T-cell (primary cell): Measurements from ENCODE around the gene UBLCP1. TPM values are rescaled to one million over a fixed set of nuclear protein-coding genes. Genes with fewer than 3 reads are reported as not detected.
A peak's percentile ranks its signal among the peaks of the same experiment; 100 is the strongest.
"Not testable (repeated sequence)": the region's sequence is repeated elsewhere in the genome, so short reads cannot be mapped to it uniquely, and the experiment has no call there.

Source experiments
- ATAC-seq, 4 experiments: fragments of 200-7000 bp in 3 of 4; fragments of 150-1000 bp in 1 of 4; cut with Tn5 transposase; replicated peaks in 1 of 4; 1 replicate in 3 of 4; 2 replicates in 1 of 4; pipeline ENCODE4 v1.10.0; 2021; ENCODE audit warnings: moderate library complexity in 3 of 4, mild to moderate bottlenecking in 2 of 4, moderate number of reproducible peaks in 1 of 4
- CTCF ChIA-PET, 2 donors: fragments of 300-600 bp; sonication (Branson Sonifier 250); formaldehyde crosslinking; loops; one replicate each; lab custom pipeline; 2022; ENCODE audit warnings: antibody characterized with exemption in 2 of 2; lab: Charles Lee
- POLR2A ChIA-PET, 2 donors: fragments of 300-600 bp; sonication (Branson Sonifier 250); formaldehyde crosslinking; loops; one replicate each; lab custom pipeline; 2022; ENCODE audit warnings: antibody characterized with exemption in 2 of 2; lab: Charles Lee
- DNase-seq, 35 experiments: peaks; one replicate each; pipeline versions ENCODE4 v3.0.0 to v3.0.0-alpha.2; 2013 to 2023
- H3K27ac ChIP-seq: one replicate; pipeline ENCODE4 v1.5.1; 2013; ENCODE audit warnings: low read length
- H3K27me3 ChIP-seq, 2 experiments: replicated peaks in 1 of 2; 1 replicate in 1 of 2; 2 replicates in 1 of 2; pipeline versions ENCODE4 v1.6.1 to v1.7.0; 2013; ENCODE audit warnings: low read length in 1 of 2, mixed read lengths in 1 of 2; ENCODE audit not compliant: control insufficient read depth in 2 of 2, insufficient read depth in 2 of 2; ENCODE audit errors: extremely low read depth in 1 of 2
- H3K36me3 ChIP-seq, 2 donors: 1 replicate in 1 of 2; 2 replicates in 1 of 2; pipeline versions ENCODE4 v1.6.1 to v1.7.0; 2013; ENCODE audit warnings: low read length in 1 of 2; ENCODE audit not compliant: control insufficient read depth in 2 of 2, insufficient read depth in 1 of 2; ENCODE audit errors: extremely low read depth in 1 of 2
- H3K4me1 ChIP-seq, 2 experiments: 1 replicate in 1 of 2; 2 replicates in 1 of 2; pipeline versions ENCODE4 v1.6.1 to v1.7.0; 2013; ENCODE audit warnings: low read length in 2 of 2, mixed read lengths in 1 of 2; ENCODE audit not compliant: insufficient read depth in 2 of 2, control insufficient read depth in 1 of 2; ENCODE audit errors: extremely low read depth in 1 of 2
- H3K4me3 ChIP-seq, 2 donors: 1 replicate in 1 of 2; 2 replicates in 1 of 2; pipeline versions ENCODE4 v1.5.1 to v1.7.0; 2013; ENCODE audit warnings: mild to moderate bottlenecking in 2 of 2, low read length in 1 of 2, moderate library complexity in 1 of 2; ENCODE audit not compliant: control insufficient read depth in 1 of 2; ENCODE audit errors: extremely low read depth in 1 of 2
- H3K9me3 ChIP-seq: 2 replicates; pipeline ENCODE4 v1.7.0; 2013
- H3K27ac Mint-ChIP-seq, 2 donors: one replicate each; pipeline ENCODE4 v1.8.0; 2020 to 2021; ENCODE audit warnings: mild to moderate bottlenecking in 2 of 2, mixed read lengths in 2 of 2
- H3K27me3 Mint-ChIP-seq, 2 donors: one replicate each; pipeline ENCODE4 v1.8.0; 2021 to 2022; ENCODE audit warnings: mixed read lengths in 2 of 2
- H3K36me3 Mint-ChIP-seq: one replicate; pipeline ENCODE4 v1.8.0; 2021; ENCODE audit warnings: mixed read lengths
- H3K4me1 Mint-ChIP-seq, 3 donors: one replicate each; pipeline ENCODE4 v1.8.0; 2020 to 2022; ENCODE audit warnings: mixed read lengths in 3 of 3, mild to moderate bottlenecking in 1 of 3
- H3K4me3 Mint-ChIP-seq, 3 donors: one replicate each; pipeline ENCODE4 v1.8.0; 2020 to 2022; ENCODE audit warnings: mild to moderate bottlenecking in 3 of 3, mixed read lengths in 3 of 3, moderate library complexity in 3 of 3
- H3K9me3 Mint-ChIP-seq, 3 donors: one replicate each; pipeline ENCODE4 v1.8.0; 2020 to 2022; ENCODE audit warnings: mixed read lengths in 3 of 3
- WGBS: methylation state at CpG from one replicate; pipeline ENCODE4 v1.1.5; 2013; ENCODE audit warnings: missing lambda C conversion rate; ENCODE audit not compliant: insufficient coverage; 5-methylcytosine and 5-hydroxymethylcytosine counted together
- total RNA-seq, 35 experiments: library from RNA in 6 of 35; stranded (reverse) in 6 of 35; fragments of 120-200 nt in 1 of 35; gene quantifications; one replicate each; pipeline versions ENCODE4 v1.2.1 to v1.2.4 and lab custom pipeline; 2013 to 2026

Gene UBLCP1
- total RNA-seq, 5 donors from 2014 or later (not counting 1 experiment from before 2014, with no cell fraction given), result 22.3 to 29.4 (median 27.4) TPM

DNA sequence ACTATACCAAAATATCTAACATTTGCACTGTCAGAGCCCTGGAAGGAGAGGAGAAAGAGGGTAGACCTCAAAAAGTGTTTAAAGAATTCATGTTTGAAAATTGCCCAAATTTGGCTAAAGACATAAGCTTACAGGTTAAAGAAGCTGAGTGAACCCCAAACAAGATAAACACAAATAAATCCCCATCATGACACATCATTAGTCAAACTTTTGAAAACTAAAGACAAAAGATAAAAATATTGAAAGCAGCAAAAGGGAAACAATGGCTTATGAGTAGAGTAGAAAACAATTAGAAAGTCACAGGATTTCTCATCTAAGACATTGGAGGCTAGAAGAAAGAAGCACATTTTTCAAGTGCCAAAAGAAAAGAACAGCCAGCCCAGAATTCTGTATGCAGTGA is 6.1 kb upstream of the UBLCP1 start:
- Mint-ChIP-seq H3K36me3 (no peaks in the 10 kb centered on the region), H3K9me3 (no peaks in the 10 kb centered on the region), H3K27ac (no peak overlapping the region), H3K27me3 (no peaks in the 10 kb centered on the region), H3K4me1 (peaks cover 7 to 15% (median 10%) of the 10 kb centered on the region in 3 donors), H3K4me3 (no peak overlapping the region)
- CTCF ChIA-PET, result interaction anchor here in 1 of 2 donors (0.5 kb wide), 1 partner anchor 1206 kb away, joined by 5 read pairs; no protein-coding TSS in a partner anchor
- ATAC-seq, result no peak
- Histone ChIP-seq H3K27me3 (no peaks in the 10 kb centered on the region), H3K4me3 (no peak overlapping the region), H3K36me3 (no peaks in the 10 kb centered on the region), H3K4me1 (peaks cover 2 to 4% of the 10 kb centered on the region in 2 experiments), H3K27ac (no peak overlapping the region), H3K9me3 (no peaks in the 10 kb centered on the region)
- no peak for DNase-seq
- POLR2A ChIA-PET, result interaction anchor here (0.6 kb wide), 3 partner anchors 66 to 1401 kb away, joined by 3 to 8 read pairs (median 4); partner anchors contain the start of gene SLU7 (in 1 of the 2)

DNA sequence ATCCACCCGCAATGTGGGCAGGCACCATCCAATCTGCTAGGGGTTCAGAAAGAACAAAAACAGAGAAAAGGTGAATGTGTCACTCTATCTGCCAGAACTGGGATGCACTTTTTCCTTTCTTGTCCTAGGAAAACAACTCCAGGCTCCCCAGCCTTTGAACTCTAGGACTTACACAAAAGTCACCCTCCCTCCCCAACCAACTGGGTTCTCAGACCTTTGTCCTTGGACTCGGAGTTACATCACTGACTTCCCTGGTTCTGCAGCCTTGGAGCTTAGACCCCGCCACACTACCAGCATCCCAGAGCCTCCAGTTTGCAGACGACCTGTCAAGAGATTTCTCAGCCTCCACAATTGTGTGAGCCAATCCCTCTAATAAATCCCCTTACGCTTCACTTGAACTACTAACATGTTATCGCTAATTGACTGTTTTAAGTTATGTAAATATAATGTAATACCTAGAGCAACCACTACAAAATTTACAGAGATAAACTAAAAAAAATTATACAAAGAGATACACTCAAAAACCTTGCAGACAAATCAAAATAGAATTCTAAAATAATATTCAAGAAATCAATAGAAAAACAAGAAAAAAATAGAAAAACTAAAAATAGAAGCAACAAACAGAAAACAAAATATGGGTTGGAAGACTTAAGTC is 5.3 kb upstream of the UBLCP1 start:
- no peaks in the 10 kb centered on the region for H3K36me3 Mint-ChIP-seq
- Histone ChIP-seq H3K27me3 (no peaks in the 10 kb centered on the region), H3K36me3 (no peaks in the 10 kb centered on the region), H3K27ac (no peak overlapping the region), H3K4me3 (no peak overlapping the region), H3K4me1 (peaks cover 6 to 8% of the 10 kb centered on the region in 2 experiments), H3K9me3 (no peaks in the 10 kb centered on the region)
- H3K4me1 Mint-ChIP-seq, result peaks cover 14 to 22% (median 17%) of the 10 kb centered on the region in 3 donors
- no peak overlapping the region for H3K27ac Mint-ChIP-seq
- H3K27me3 Mint-ChIP-seq, result no peaks in the 10 kb centered on the region
- CTCF ChIA-PET, result interaction anchor here in 1 of 2 donors (0.5 kb wide), 1 partner anchor 1206 kb away, joined by 5 read pairs; no protein-coding TSS in a partner anchor
- no peaks in the 10 kb centered on the region for H3K9me3 Mint-ChIP-seq
- H3K4me3 Mint-ChIP-seq, result no peak overlapping the region
- POLR2A ChIA-PET, result interaction anchor here in 1 of 2 donors (0.6 kb wide), 2 partner anchors 67 to 1402 kb away, joined by 4 to 8 read pairs; no protein-coding TSS in a partner anchor
- 89% methylated on average over 4 of the region's 6 CpGs for WGBS
- no peak for DNase-seq
- no peak for ATAC-seq

DNA sequence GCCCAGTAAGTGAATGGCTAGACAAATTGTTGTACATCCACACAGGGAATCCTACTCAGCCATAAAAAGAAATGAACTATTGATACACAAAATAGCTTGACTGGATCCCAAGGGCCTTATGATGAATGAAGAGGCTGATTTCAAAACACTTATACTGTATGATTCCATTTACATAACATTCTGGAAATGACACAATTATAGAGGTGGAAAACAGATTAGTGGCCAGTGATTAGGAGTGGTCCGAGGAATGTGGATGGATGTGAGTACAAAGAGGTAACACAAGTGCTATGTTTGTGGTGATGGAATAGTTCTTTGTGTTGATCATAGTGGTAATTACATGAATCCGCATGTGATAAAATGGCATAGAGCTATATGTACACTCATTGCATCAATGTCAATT is 4.7 kb upstream of the UBLCP1 start:
- H3K27me3 ChIP-seq, result no peaks in the 10 kb centered on the region
- DNase-seq (no peak), ATAC-seq (no peak)
- H3K27ac ChIP-seq, result no peak overlapping the region
- peaks cover 6 to 10% of the 10 kb centered on the region in 2 experiments for H3K4me1 ChIP-seq
- Mint-ChIP-seq H3K27ac (no peak overlapping the region), H3K36me3 (no peaks in the 10 kb centered on the region), H3K4me1 (peaks cover 17 to 26% (median 20%) of the 10 kb centered on the region in 3 donors), H3K27me3 (no peaks in the 10 kb centered on the region), H3K4me3 (no peak overlapping the region), H3K9me3 (no peaks in the 10 kb centered on the region)
- no peaks in the 10 kb centered on the region for H3K9me3 ChIP-seq
- H3K36me3 ChIP-seq, result no peaks in the 10 kb centered on the region
- H3K4me3 ChIP-seq, result no peak overlapping the region
- CTCF ChIA-PET, result no interaction called here
- POLR2A ChIA-PET, result interaction anchor here in 1 of 2 donors (0.6 kb wide), 1 partner anchor 68 kb away, joined by 4 read pairs; no protein-coding TSS in a partner anchor
- WGBS, result no CpG with 5 or more reads among the region's 2 CpGs

- peaks cover 31 to 39% (median 34%) of the 10 kb centered on the region in 3 donors for H3K4me1 Mint-ChIP-seq
- H3K9me3 Mint-ChIP-seq, H3K36me3 ChIP-seq, POLR2A ChIA-PET, H3K27me3 ChIP-seq, H3K4me3 ChIP-seq, H3K9me3 ChIP-seq, H3K36me3 Mint-ChIP-seq, H3K27ac ChIP-seq, H3K4me3 Mint-ChIP-seq, H3K27me3 Mint-ChIP-seq, DNase-seq, ATAC-seq: not testable (repeated sequence)
- CTCF ChIA-PET, result interaction anchor here in 1 of 2 donors (1.6 kb wide), 1 partner anchor 103 kb away, joined by 5 read pairs; no protein-coding TSS in a partner anchor
- 80% methylated on average over 1 of the region's 4 CpGs for WGBS
- peak overlapping the region; percentile 0 to 60 for H3K27ac Mint-ChIP-seq
- peaks cover 6 to 13% of the 10 kb centered on the region in 2 experiments for H3K4me1 ChIP-seq
Measured at GRCh38 chr5:159260212-159260611, 2.9 kb upstream of the UBLCP1 start.

DNA sequence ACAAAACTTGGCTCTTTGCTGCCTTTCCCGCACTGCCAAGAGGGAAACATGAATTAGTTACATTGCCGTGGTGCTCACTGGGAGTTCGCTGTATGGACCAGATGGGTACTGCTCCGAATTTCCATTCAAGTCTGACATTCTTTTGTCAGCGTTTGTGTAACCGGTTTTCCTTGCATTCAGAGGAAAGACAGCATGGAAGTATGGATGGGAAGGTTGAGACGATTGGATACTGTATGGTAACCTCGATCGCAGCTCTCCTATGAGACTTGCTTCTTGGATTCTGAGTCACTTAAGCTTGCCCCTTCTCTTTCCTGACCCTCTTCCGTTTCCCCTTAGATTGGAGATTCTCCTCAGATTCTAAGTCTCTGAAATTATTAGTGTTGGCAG is 625 bp upstream of the UBLCP1 start:
- Mint-ChIP-seq H3K36me3 (peaks cover 18% of the 10 kb centered on the region), H3K9me3 (peaks cover 0 to 4% (median 0%) of the 10 kb centered on the region in 3 donors), H3K27ac (peak overlapping the region; percentile 99 to 100), H3K27me3 (no peaks in the 10 kb centered on the region), H3K4me3 (peak overlapping the region; percentile 93 to 99 (median 98)), H3K4me1 (peaks cover 43 to 50% (median 50%) of the 10 kb centered on the region in 3 donors)
- Histone ChIP-seq H3K27ac (peak overlapping the region; percentile 86), H3K4me1 (peaks cover 6 to 13% of the 10 kb centered on the region in 2 experiments), H3K27me3 (no peaks in the 10 kb centered on the region), H3K9me3 (no peaks in the 10 kb centered on the region), H3K4me3 (peak overlapping the region; percentile 82 to 99), H3K36me3 (no peaks in the 10 kb centered on the region)
- 29% methylated on average over 7 of the region's 10 CpGs for WGBS
- ChIA-PET POLR2A (interaction anchor here (0.5 to 1.5 kb wide), 5 partner anchors 16 to 671 kb away, joined by 3 to 16 read pairs (median 3); no protein-coding TSS in a partner anchor), CTCF (interaction anchor here (1.3 to 2.2 kb wide), 5 partner anchors 11 to 105 kb away, joined by 4 to 9 read pairs (median 5); no protein-coding TSS in a partner anchor)
- DNase-seq, result peak in 3 of 35 experiments; percentile 1 to 5 (median 4)
- peak; percentile 24 to 36 (median 32) for ATAC-seq

GRCh38 chr5:159263569-159263905 is 447 bp downstream of the UBLCP1 start:
- peaks cover 6 to 13% of the 10 kb centered on the region in 2 experiments for H3K4me1 ChIP-seq
- ChIA-PET CTCF (interaction anchor here in 1 of 2 donors (1.0 to 1.4 kb wide), 2 partner anchors 56 to 107 kb away, joined by 5 to 7 read pairs; no protein-coding TSS in a partner anchor), POLR2A (interaction anchor here in 1 of 2 donors (1.0 kb wide), 1 partner anchor 56 kb away, joined by 3 read pairs; no protein-coding TSS in a partner anchor)
- no peaks in the 10 kb centered on the region for H3K27me3 ChIP-seq
- H3K9me3 Mint-ChIP-seq, result peaks cover 0 to 4% (median 0%) of the 10 kb centered on the region in 3 donors
- peak overlapping the region; percentile 93 to 99 (median 98) for H3K4me3 Mint-ChIP-seq
- H3K36me3 ChIP-seq, result no peaks in the 10 kb centered on the region
- H3K9me3 ChIP-seq, result no peaks in the 10 kb centered on the region
- no peaks in the 10 kb centered on the region for H3K27me3 Mint-ChIP-seq
- WGBS, result 20% methylated on average over 1 of the region's 10 CpGs
- H3K27ac ChIP-seq, result peak overlapping the region; percentile 86
- H3K4me1 Mint-ChIP-seq, result peaks cover 54 to 61% (median 59%) of the 10 kb centered on the region in 3 donors
- peak overlapping the region; percentile 82 to 99 for H3K4me3 ChIP-seq
- peaks cover 22% of the 10 kb centered on the region for H3K36me3 Mint-ChIP-seq
- DNase-seq (peak in 9 of 35 experiments; percentile 2 to 29 (median 14)), ATAC-seq (peak; percentile 15 to 42 (median 24))
- peak overlapping the region; percentile 99 to 100 for H3K27ac Mint-ChIP-seq
